OCI-LY7 (cell line): ENCODE results near the gene HIRIP3. TPM values are rescaled to one million over a fixed set of nuclear protein-coding genes. Genes with fewer than 3 reads are reported as not detected.

Experiments used
- BruUV-seq: library from RNA; stranded (reverse); fragments of 400-500 nt; replicated peaks from 2 replicates; lab custom pipeline; 2021; lab: Mats Ljungman, UMichigan
- CTCF ChIA-PET: fragments of 300-600 bp; sonication (Branson Sonifier 250); formaldehyde crosslinking; loops from one replicate; lab custom pipeline; 2022; ENCODE audit warnings: antibody characterized with exemption; ENCODE audit not compliant: unreplicated experiment; lab: Charles Lee
- POLR2A ChIA-PET: fragments of 300-600 bp; sonication (Branson Sonifier 250); formaldehyde crosslinking; loops from one replicate; lab custom pipeline; 2022; ENCODE audit warnings: antibody characterized with exemption; lab: Charles Lee
- DNase-seq: peaks from one replicate; pipeline ENCODE4 v3.0.0-alpha.2; 2015; ENCODE audit warnings: low spot score
- H2AFZ ChIP-seq: fragments of 200-600 bp; sonication (generic), shearing (Covaris generic); 2 replicates; pipeline ENCODE4 v1.6.1; 2014; ENCODE audit warnings: mild to moderate bottlenecking, antibody characterized with exemption, low read length, moderate library complexity
- H3K27ac ChIP-seq: fragments of 200-600 bp; sonication (generic); 2 replicates; pipeline ENCODE4 v1.5.1; 2014; ENCODE audit warnings: mixed run types, low read depth, mild to moderate bottlenecking, moderate library complexity, low read length, inconsistent platforms; ENCODE audit not compliant: poor library complexity, severe bottlenecking
- H3K36me3 ChIP-seq: fragments of 200-600 bp; sonication (generic); 2 replicates; pipeline ENCODE4 v1.6.1; 2014; ENCODE audit warnings: mild to moderate bottlenecking, antibody characterized with exemption, low read length, moderate library complexity, mixed read lengths; ENCODE audit not compliant: insufficient read depth
- H3K4me1 ChIP-seq: fragments of 200-600 bp; sonication (generic); 2 replicates; pipeline ENCODE4 v1.5.1; 2014; ENCODE audit warnings: mild to moderate bottlenecking, low read length; ENCODE audit not compliant: insufficient read depth, poor library complexity, severe bottlenecking
- H3K4me2 ChIP-seq: fragments of 200-600 bp; sonication (generic); 2 replicates; pipeline ENCODE4 v1.6.1; 2014; ENCODE audit warnings: mild to moderate bottlenecking, low read length
- H3K4me3 ChIP-seq: fragments of 200-600 bp; sonication (generic); 2 replicates; pipeline ENCODE4 v1.5.1; 2014; ENCODE audit warnings: mild to moderate bottlenecking, low read depth, low read length; ENCODE audit not compliant: poor library complexity, severe bottlenecking
- H3K79me2 ChIP-seq: fragments of 200-600 bp; sonication (generic); 2 replicates; pipeline ENCODE4 v1.6.1; 2016; ENCODE audit warnings: low read depth, mild to moderate bottlenecking, low read length, moderate library complexity, mixed read lengths; ENCODE audit not compliant: insufficient read depth
- H3K9me2 ChIP-seq: fragments of 200-600 bp; sonication (generic); 2 replicates; pipeline ENCODE4 v1.6.1; 2016; ENCODE audit warnings: mild to moderate bottlenecking, low read length, mixed read lengths; ENCODE audit not compliant: insufficient read depth
- H3K9me3 ChIP-seq: fragments of 200-600 bp; sonication (generic); 2 replicates; pipeline ENCODE4 v1.6.1; 2014; ENCODE audit warnings: mild to moderate bottlenecking, mixed run types, low read length, mixed read lengths
- H4K20me1 ChIP-seq: fragments of 200-600 bp; sonication (generic); 2 replicates; pipeline ENCODE4 v1.6.1; 2014; ENCODE audit warnings: mild to moderate bottlenecking, antibody characterized with exemption, low read length, moderate library complexity, mixed read lengths; ENCODE audit not compliant: insufficient read depth
- CTCF ChIP-seq: fragments of 200-600 bp; sonication (generic); conservative IDR thresholded peaks from 2 replicates; pipeline ENCODE4 v1.5.1; 2014; ENCODE audit warnings: mild to moderate bottlenecking, antibody characterized with exemption, low read length, moderate library complexity, mixed read lengths
- EZH2phosphoT487 ChIP-seq: fragments of 200-600 bp; sonication (generic); IDR thresholded peaks from 2 replicates; pipeline ENCODE4 v1.6.1; 2018; ENCODE audit warnings: low read depth, borderline replicate concordance, mild to moderate bottlenecking, mixed run types, antibody characterized with exemption, low read length, moderate library complexity, mixed read lengths
- intact Hi-C: fragments of 100-400 bp; cut with micrococcal nuclease; formaldehyde crosslinking; loops from one replicate; pipeline ENCODE4 v1.10.0; 2022; ENCODE audit not compliant: unreplicated experiment
- total RNA-seq, 2 experiments: library from RNA; depleted of rRNA in 1 of 2; stranded (reverse); fragments of >200 nt in 1 of 2; shearing (Covaris generic) in 1 of 2; gene quantifications; 2 replicates each; pipeline ENCODE4 v1.2.3, GENCODE V29; 2014 to 2022

The HIRIP3 gene
- total RNA-seq, 2 experiments from 2014 or later: 43.2 to 60.4 TPM

GRCh38 chr16:30005341-30006094 lies 10.1 kb upstream of the HIRIP3 start:
- Histone ChIP-seq H3K4me1 (no peaks in the 10 kb centered on the region), H3K27ac (no peak overlapping the region), H3K9me3 (no peaks in the 10 kb centered on the region), H3K36me3 (peaks cover 15% of the 10 kb centered on the region; the same call in 1 of the 2 replicates), H3K79me2 (no peaks in the 10 kb centered on the region), H4K20me1 (no peaks in the 10 kb centered on the region), H3K9me2 (no peaks in the 10 kb centered on the region), H3K4me2 (no peak overlapping the region), H3K4me3 (no peak overlapping the region), H2AFZ (no peak overlapping the region)
- peak; percentile 59 for DNase-seq
- POLR2A ChIA-PET: interaction anchor here (0.7 to 1.4 kb wide), 2 partner anchors 29 to 79 kb away, joined by 3 read pairs; partner anchors contain the start of gene KCTD13
- BruUV-seq: no TSS peak
- intact Hi-C loops: no loop called here
- TF ChIP-seq CTCF: peak; percentile 82
- no peak for TF ChIP-seq EZH2phosphoT487
- CTCF ChIA-PET: no interaction called here

- POLR2A ChIA-PET: interaction anchor here (1.4 kb wide), 1 partner anchor 79 kb away, joined by 3 read pairs; the partner anchor contains the start of gene KCTD13
- no TSS peak for BruUV-seq
- Histone ChIP-seq H4K20me1 (no peaks in the 10 kb centered on the region), H3K27ac (no peak overlapping the region), H3K4me2 (no peak overlapping the region), H3K36me3 (peaks cover 15% of the 10 kb centered on the region; the same call in 1 of the 2 replicates), H3K9me2 (no peaks in the 10 kb centered on the region), H2AFZ (no peak overlapping the region), H3K9me3 (no peaks in the 10 kb centered on the region), H3K4me3 (no peak overlapping the region), H3K4me1 (no peaks in the 10 kb centered on the region), H3K79me2 (no peaks in the 10 kb centered on the region)
- CTCF ChIA-PET: no interaction called here
- TF ChIP-seq CTCF (no peak), EZH2phosphoT487 (no peak)
- intact Hi-C loops: no loop called here
- no peak for DNase-seq
Measured at GRCh38 chr16:30004811-30005242, 9.4 kb upstream of the HIRIP3 start.

DNA sequence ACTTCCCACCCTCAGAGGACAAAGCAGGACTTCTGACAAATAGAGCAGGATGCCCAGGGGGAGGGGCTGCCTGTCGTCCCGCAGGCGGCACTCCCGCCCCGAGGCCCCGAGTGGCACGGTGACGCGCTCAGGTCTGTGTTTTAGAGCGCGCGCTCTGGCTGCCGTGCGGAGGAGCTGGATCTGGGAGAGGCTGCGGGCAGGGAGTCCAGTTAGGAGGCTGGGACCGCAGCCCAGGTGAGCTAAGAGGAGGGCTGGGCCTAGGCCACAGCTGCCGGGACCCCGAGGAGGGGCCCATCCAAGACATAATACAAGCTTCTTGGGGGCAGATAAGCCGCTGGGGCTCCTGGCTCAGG lies 9.0 kb upstream of the HIRIP3 start:
- Histone ChIP-seq H3K9me2 (no peaks in the 10 kb centered on the region), H4K20me1 (no peaks in the 10 kb centered on the region), H3K79me2 (no peaks in the 10 kb centered on the region), H3K9me3 (no peaks in the 10 kb centered on the region), H2AFZ (no peak overlapping the region), H3K36me3 (peaks cover 15% of the 10 kb centered on the region; the same call in 1 of the 2 replicates), H3K27ac (no peak overlapping the region), H3K4me1 (no peaks in the 10 kb centered on the region), H3K4me3 (no peak overlapping the region), H3K4me2 (no peak overlapping the region)
- intact Hi-C loops: no loop called here
- BruUV-seq: no TSS peak
- ChIA-PET CTCF (no interaction called here), POLR2A (interaction anchor here (1.4 kb wide), 1 partner anchor 78 kb away, joined by 3 read pairs; the partner anchor contains the start of gene KCTD13)
- DNase-seq: no peak
- TF ChIP-seq CTCF: no peak
- no peak for TF ChIP-seq EZH2phosphoT487
